Renal pelvis (tissue), 3 donors: ENCODE data around the gene IGBP1. TPM values are rescaled to one million over a fixed set of nuclear protein-coding genes. Genes with fewer than 3 reads are reported as not detected.

Experiments used
- polyA plus RNA-seq, 3 donors: library from polyadenylated mRNA; unstranded; fragments of 120-200 nt; gene quantifications; one replicate each; pipeline ENCODE4 v1.2.1, GENCODE V29; 2013; ENCODE audit not compliant: insufficient read length in 3 of 3

The IGBP1 gene
- polyA plus RNA-seq, 3 donors = 88.0 to 104 (median 100) TPM

Other genes with a start within 250 kb of the IGBP1 start
- not detected for gene AWAT2, start 83.5 kb upstream of the IGBP1 start, polyA plus RNA-seq
- gene OTUD6A, start 71.0 kb upstream of the IGBP1 start, polyA plus RNA-seq = not detected
- under 1 TPM in 1 of 3 donors, not detected in 2; 0.22 TPM for gene DGAT2L6, start 44.0 kb downstream of the IGBP1 start, polyA plus RNA-seq
- gene AWAT1, start 101.2 kb downstream of the IGBP1 start, polyA plus RNA-seq = under 1 TPM in 1 of 3 donors, not detected in 2; 0.13 TPM
- under 1 TPM; 0.14 to 0.68 (median 0.56) TPM for gene P2RY4, start 126.8 kb downstream of the IGBP1 start, polyA plus RNA-seq
- gene ARR3, start 134.9 kb downstream of the IGBP1 start, polyA plus RNA-seq = 1 to 10 TPM in 2 of 3 donors, under 1 TPM in 1; 0.51 to 1.7 (median 1.4) TPM
- gene RAB41, start 148.7 kb downstream of the IGBP1 start, polyA plus RNA-seq = 1 to 10 TPM in 2 of 3 donors, under 1 TPM in 1; 0.85 to 1.3 (median 1.2) TPM
- 10 to 100 TPM; 48.8 to 59.1 (median 58.5) TPM for gene PDZD11, start 156.5 kb downstream of the IGBP1 start, polyA plus RNA-seq
- gene KIF4A, start 156.7 kb downstream of the IGBP1 start, polyA plus RNA-seq = 10 to 100 TPM; 17.0 to 20.6 (median 17.7) TPM